ENCODE data around the gene AHSA1.

Gene AHSA1

GRCh38 chr14:77509366-77509765 is 51.5 kb downstream of the AHSA1 start:
- no peak for DNase-seq (ENCODE audit: low read depth)

DNA sequence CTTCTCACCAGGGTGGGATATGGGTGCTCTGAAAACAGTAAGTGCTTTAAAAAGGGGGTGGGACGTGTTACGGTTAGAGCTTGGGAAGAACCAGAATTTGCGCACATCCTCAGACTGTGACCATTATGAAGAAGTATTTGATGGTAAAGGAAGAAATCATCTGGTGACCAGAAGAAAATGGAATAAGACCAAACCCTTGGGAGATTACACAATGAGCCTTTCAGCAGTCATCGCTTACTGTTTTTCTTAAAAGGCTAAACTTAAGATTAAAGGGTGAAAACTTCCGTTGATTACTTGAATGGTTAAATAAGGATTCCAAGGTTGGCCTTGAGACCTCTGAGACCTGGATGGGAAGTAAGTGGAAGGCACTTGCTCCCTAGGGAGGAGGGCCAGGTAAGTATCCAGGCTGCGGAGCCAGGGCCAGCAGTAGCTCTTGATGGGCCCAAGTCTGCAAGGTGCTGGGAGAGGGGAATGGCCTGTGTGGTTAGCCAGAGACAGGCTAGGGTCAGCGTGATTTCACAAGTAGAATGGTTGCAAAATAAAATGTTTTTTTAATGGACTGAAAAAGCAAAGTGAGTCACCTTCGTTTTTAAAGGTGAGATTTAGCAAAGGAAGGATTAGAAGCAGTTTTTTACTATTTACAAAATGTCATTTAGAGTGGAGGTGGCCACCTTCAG is 53.7 kb downstream of the AHSA1 start:
- DNase-seq (ENCODE audit: low read depth): no peak

- no peak for DNase-seq (ENCODE audit: low read depth)
Observed at GRCh38 chr14:77516126-77516525, 58.2 kb downstream of the AHSA1 start.

Data from stimulated activated CD4-positive, alpha-beta T cell treated with anti-CD3 and anti-CD28 coated beads, Interleukin-2, amount 100 ng/mL, for 4 hours (primary cell).